Peyer's patch (tissue), 4 donors: Measurements from ENCODE around the gene NPHP1.
"Not testable (repeated sequence)": the region's sequence is repeated elsewhere in the genome, so short reads cannot be mapped to it uniquely, and the experiment has no call there.

ENCODE experiments used
- POLR2A ChIP-seq, 2 donors: fragments of 450-650 bp; IDR thresholded peaks; one replicate each; pipeline ENCODE4 v1.5.1; 2017; ENCODE audit warnings: antibody characterized with exemption in 2 of 2, mild to moderate bottlenecking in 2 of 2, moderate library complexity in 2 of 2
- TF ChIP-seq, protein P1 (sequence below), 6 experiments: fragments of 450-650 bp in 4 of 6; fragments of 200-600 bp in 2 of 6; sonication (generic) in 1 of 6; IDR thresholded peaks; one replicate each; pipeline ENCODE4 v1.5.1; 2017 to 2019; ENCODE audit warnings: antibody characterized with exemption in 6 of 6, mild to moderate bottlenecking in 3 of 6, moderate library complexity in 1 of 6

DNA sequence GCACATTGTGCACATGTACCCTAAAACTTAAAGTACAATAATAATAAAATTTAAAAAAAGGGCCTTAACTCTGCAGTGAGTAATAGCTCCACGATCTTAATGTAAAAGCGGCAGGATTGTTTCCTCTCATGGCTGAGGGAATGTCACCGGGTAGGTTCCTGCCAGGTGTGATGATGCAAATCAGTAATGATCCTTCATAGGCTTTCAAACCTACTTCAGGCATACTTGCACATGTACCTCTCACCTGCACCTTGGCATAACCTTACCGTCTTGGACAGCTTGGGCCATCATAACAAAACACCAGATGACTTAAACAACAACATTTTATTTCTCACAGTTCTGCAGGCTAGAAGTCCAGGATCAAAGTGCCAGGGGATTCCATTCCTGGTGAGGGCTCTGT lies 128.9 kb downstream of the NPHP1 start:
- TF ChIP-seq, protein P1, sequence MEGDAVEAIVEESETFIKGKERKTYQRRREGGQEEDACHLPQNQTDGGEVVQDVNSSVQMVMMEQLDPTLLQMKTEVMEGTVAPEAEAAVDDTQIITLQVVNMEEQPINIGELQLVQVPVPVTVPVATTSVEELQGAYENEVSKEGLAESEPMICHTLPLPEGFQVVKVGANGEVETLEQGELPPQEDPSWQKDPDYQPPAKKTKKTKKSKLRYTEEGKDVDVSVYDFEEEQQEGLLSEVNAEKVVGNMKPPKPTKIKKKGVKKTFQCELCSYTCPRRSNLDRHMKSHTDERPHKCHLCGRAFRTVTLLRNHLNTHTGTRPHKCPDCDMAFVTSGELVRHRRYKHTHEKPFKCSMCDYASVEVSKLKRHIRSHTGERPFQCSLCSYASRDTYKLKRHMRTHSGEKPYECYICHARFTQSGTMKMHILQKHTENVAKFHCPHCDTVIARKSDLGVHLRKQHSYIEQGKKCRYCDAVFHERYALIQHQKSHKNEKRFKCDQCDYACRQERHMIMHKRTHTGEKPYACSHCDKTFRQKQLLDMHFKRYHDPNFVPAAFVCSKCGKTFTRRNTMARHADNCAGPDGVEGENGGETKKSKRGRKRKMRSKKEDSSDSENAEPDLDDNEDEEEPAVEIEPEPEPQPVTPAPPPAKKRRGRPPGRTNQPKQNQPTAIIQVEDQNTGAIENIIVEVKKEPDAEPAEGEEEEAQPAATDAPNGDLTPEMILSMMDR (IDR thresholded peaks at IDR 0.05) = not testable (repeated sequence)
- TF ChIP-seq POLR2A (IDR thresholded peaks at IDR 0.05) = not testable (repeated sequence)
